Measurements from ENCODE around the gene FHL3. TPM values are rescaled to one million over a fixed set of nuclear protein-coding genes. Genes with fewer than 3 reads are reported as not detected.

Gene FHL3
- total and polyA plus RNA-seq, 4 donors, result 1.7 to 4.2 (median 2.8) TPM

- no peak overlapping the region for H3K4me3 ChIP-seq (ENCODE audit: low read depth in 1 of 3, low read length in 3 of 3)
- no peaks in the 10 kb centered on the region for H3K4me1 ChIP-seq (ENCODE audit: control insufficient read depth in 4 of 4, insufficient read depth in 4 of 4, low read length in 3 of 4)
- no peak for TF ChIP-seq ATF3 (IDR thresholded peaks at IDR 0.05)
- TF ChIP-seq CTCF (IDR thresholded peaks at IDR 0.05; ENCODE audit: low read depth, low read length, missing input control), result no peak
- no peak for TF ChIP-seq RAD21 (IDR thresholded peaks at IDR 0.05)
- TF ChIP-seq TAF1 (conservative IDR thresholded peaks at IDR 0.05), result no peak
- TF ChIP-seq YY1 (IDR thresholded peaks at IDR 0.05), result no peak
- TF ChIP-seq GABPA (IDR thresholded peaks at IDR 0.05 in 1 of 2, conservative IDR thresholded peaks at IDR 0.05 in 1 of 2), result no peak
- no peak for TF ChIP-seq HNF4A (conservative IDR thresholded peaks at IDR 0.05)
- no peak for TF ChIP-seq MAX (IDR thresholded peaks at IDR 0.05)
- no peak for TF ChIP-seq HNF4G (IDR thresholded peaks at IDR 0.05)
- TF ChIP-seq JUND (IDR thresholded peaks at IDR 0.05), result no peak
- TF ChIP-seq SP1 (IDR thresholded peaks at IDR 0.05), result no peak
- TF ChIP-seq FOXA1 (IDR thresholded peaks at IDR 0.05), result no peak
- TF ChIP-seq, protein P1, sequence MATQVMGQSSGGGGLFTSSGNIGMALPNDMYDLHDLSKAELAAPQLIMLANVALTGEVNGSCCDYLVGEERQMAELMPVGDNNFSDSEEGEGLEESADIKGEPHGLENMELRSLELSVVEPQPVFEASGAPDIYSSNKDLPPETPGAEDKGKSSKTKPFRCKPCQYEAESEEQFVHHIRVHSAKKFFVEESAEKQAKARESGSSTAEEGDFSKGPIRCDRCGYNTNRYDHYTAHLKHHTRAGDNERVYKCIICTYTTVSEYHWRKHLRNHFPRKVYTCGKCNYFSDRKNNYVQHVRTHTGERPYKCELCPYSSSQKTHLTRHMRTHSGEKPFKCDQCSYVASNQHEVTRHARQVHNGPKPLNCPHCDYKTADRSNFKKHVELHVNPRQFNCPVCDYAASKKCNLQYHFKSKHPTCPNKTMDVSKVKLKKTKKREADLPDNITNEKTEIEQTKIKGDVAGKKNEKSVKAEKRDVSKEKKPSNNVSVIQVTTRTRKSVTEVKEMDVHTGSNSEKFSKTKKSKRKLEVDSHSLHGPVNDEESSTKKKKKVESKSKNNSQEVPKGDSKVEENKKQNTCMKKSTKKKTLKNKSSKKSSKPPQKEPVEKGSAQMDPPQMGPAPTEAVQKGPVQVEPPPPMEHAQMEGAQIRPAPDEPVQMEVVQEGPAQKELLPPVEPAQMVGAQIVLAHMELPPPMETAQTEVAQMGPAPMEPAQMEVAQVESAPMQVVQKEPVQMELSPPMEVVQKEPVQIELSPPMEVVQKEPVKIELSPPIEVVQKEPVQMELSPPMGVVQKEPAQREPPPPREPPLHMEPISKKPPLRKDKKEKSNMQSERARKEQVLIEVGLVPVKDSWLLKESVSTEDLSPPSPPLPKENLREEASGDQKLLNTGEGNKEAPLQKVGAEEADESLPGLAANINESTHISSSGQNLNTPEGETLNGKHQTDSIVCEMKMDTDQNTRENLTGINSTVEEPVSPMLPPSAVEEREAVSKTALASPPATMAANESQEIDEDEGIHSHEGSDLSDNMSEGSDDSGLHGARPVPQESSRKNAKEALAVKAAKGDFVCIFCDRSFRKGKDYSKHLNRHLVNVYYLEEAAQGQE (IDR thresholded peaks at IDR 0.05), result no peak
- no peak for TF ChIP-seq FOXA2 (IDR thresholded peaks at IDR 0.05)
- no peak for TF ChIP-seq ZBTB33 (IDR thresholded peaks at IDR 0.05)
- no peak for TF ChIP-seq EGR1 (IDR thresholded peaks at IDR 0.05; ENCODE audit: low read depth in 2 of 2)
- no peak for TF ChIP-seq NR2F2 (IDR thresholded peaks at IDR 0.05)
- DNase-seq (ENCODE audit: low spot score), result no peak
- H3K9ac ChIP-seq (ENCODE audit: low read depth in 1 of 2, low read length in 2 of 2), result no peak overlapping the region
- no peak overlapping the region for H3K27ac ChIP-seq (ENCODE audit: low read depth in 1 of 2, low read length in 2 of 2)
- H3K9me3 ChIP-seq (ENCODE audit: control insufficient read depth in 4 of 4, low read length in 3 of 4), result no peaks in the 10 kb centered on the region
- WGBS, result 79% methylated on average over 3 of the region's 3 CpGs
- H3K27me3 ChIP-seq (ENCODE audit: control insufficient read depth in 4 of 4, insufficient read depth in 4 of 4, low read length in 3 of 4), result no peaks in the 10 kb centered on the region
- H3K36me3 ChIP-seq (ENCODE audit: control insufficient read depth in 4 of 4, insufficient read depth in 3 of 4, low read depth in 1 of 4, low read length in 3 of 4), result peaks cover 2 to 12% (median 6%) of the 10 kb centered on the region in 4 donors
Measured at GRCh38 chr1:37952738-37953137, 52.6 kb downstream of the FHL3 start.
